ENCODE results near the gene ERC1. TPM values are rescaled to one million over a fixed set of nuclear protein-coding genes. Genes with fewer than 3 reads are reported as not detected.
A peak's percentile ranks its signal among the peaks of the same experiment; 100 is the strongest.

The ERC1 gene
- total and polyA plus RNA-seq, 2 donors (not counting 1 experiment from before 2014, with no cell fraction given): 19.7 to 34.5 TPM

GRCh38 chr12:1297206-1297605, 306.2 kb downstream of the ERC1 start:
- Histone ChIP-seq H3K9me3 (ENCODE audit: control insufficient read depth, insufficient read depth, low read depth, low read length) (no peaks in the 10 kb centered on the region), H3K9ac (ENCODE audit: insufficient read depth, low read length) (no peak overlapping the region), H4K20me1 (ENCODE audit: control insufficient read depth, extremely low read depth, insufficient read depth, low read length) (no peaks in the 10 kb centered on the region), H3K27me3 (ENCODE audit: control insufficient read depth, insufficient read depth, low read length) (no peaks in the 10 kb centered on the region), H3K4me2 (ENCODE audit: extremely low read depth, insufficient read depth, low read length) (no peak overlapping the region), H3K27ac (ENCODE audit: insufficient read depth, low read length) (no peak overlapping the region), H2AFZ (ENCODE audit: low read length) (no peak overlapping the region), H3K4me3 (replicated peaks in 1 of 4; ENCODE audit: control extremely low read depth in 1 of 4, insufficient read depth in 1 of 4, low read depth in 3 of 4, low read length in 4 of 4) (no peak overlapping the region), H3K79me2 (ENCODE audit: control insufficient read depth, insufficient read depth, low read length) (no peaks in the 10 kb centered on the region), H3K4me1 (ENCODE audit: control insufficient read depth, extremely low read depth, insufficient read depth, low read length) (no peaks in the 10 kb centered on the region), H3K36me3 (ENCODE audit: control insufficient read depth, insufficient read depth, low read length) (no peaks in the 10 kb centered on the region)
- DNase-seq (ENCODE audit: low read depth in 2 of 2): peak in 1 of 2 donors; percentile 89
- TF ChIP-seq EZH2 (IDR thresholded peaks at IDR 0.05; ENCODE audit: low read length, missing control alignments): no peak
- TF ChIP-seq CTCF (conservative IDR thresholded peaks at IDR 0.05 in 1 of 2, IDR thresholded peaks at IDR 0.05 in 1 of 2; ENCODE audit: low read depth in 1 of 2, low read length in 2 of 2): no peak

GRCh38 chr12:1297639-1298175, 306.7 kb downstream of the ERC1 start:
- Histone ChIP-seq H3K27ac (ENCODE audit: insufficient read depth, low read length) (no peak overlapping the region), H3K79me2 (ENCODE audit: control insufficient read depth, insufficient read depth, low read length) (no peaks in the 10 kb centered on the region), H3K4me1 (ENCODE audit: control insufficient read depth, extremely low read depth, insufficient read depth, low read length) (no peaks in the 10 kb centered on the region), H3K4me2 (ENCODE audit: extremely low read depth, insufficient read depth, low read length) (no peak overlapping the region), H3K36me3 (ENCODE audit: control insufficient read depth, insufficient read depth, low read length) (no peaks in the 10 kb centered on the region), H3K4me3 (replicated peaks in 1 of 4; ENCODE audit: control extremely low read depth in 1 of 4, insufficient read depth in 1 of 4, low read depth in 3 of 4, low read length in 4 of 4) (no peak overlapping the region), H2AFZ (ENCODE audit: low read length) (no peak overlapping the region), H3K27me3 (ENCODE audit: control insufficient read depth, insufficient read depth, low read length) (no peaks in the 10 kb centered on the region), H4K20me1 (ENCODE audit: control insufficient read depth, extremely low read depth, insufficient read depth, low read length) (no peaks in the 10 kb centered on the region), H3K9me3 (ENCODE audit: control insufficient read depth, insufficient read depth, low read depth, low read length) (no peaks in the 10 kb centered on the region), H3K9ac (ENCODE audit: insufficient read depth, low read length) (no peak overlapping the region)
- TF ChIP-seq CTCF (conservative IDR thresholded peaks at IDR 0.05 in 1 of 2, IDR thresholded peaks at IDR 0.05 in 1 of 2; ENCODE audit: low read depth in 1 of 2, low read length in 2 of 2) (no peak), EZH2 (IDR thresholded peaks at IDR 0.05; ENCODE audit: low read length, missing control alignments) (no peak)
- DNase-seq (ENCODE audit: low read depth in 2 of 2): peak in 1 of 2 donors; percentile 51

- Histone ChIP-seq H3K4me1 (ENCODE audit: control insufficient read depth, extremely low read depth, insufficient read depth, low read length) (no peaks in the 10 kb centered on the region), H3K36me3 (ENCODE audit: control insufficient read depth, insufficient read depth, low read length) (no peaks in the 10 kb centered on the region)
- no peak for DNase-seq (ENCODE audit: low read depth in 2 of 2)
Measured at GRCh38 chr12:1300460-1300859, 309.4 kb downstream of the ERC1 start.

More at GRCh38 chr12:1300460-1300859, 309.4 kb downstream of the ERC1 start:
- H3K4me2 ChIP-seq (ENCODE audit: extremely low read depth, insufficient read depth, low read length): no peak overlapping the region
- H3K27me3 ChIP-seq (ENCODE audit: control insufficient read depth, insufficient read depth, low read length): no peaks in the 10 kb centered on the region
- H3K79me2 ChIP-seq (ENCODE audit: control insufficient read depth, insufficient read depth, low read length): no peaks in the 10 kb centered on the region
- no peak for TF ChIP-seq EZH2 (IDR thresholded peaks at IDR 0.05; ENCODE audit: low read length, missing control alignments)
- TF ChIP-seq CTCF (conservative IDR thresholded peaks at IDR 0.05 in 1 of 2, IDR thresholded peaks at IDR 0.05 in 1 of 2; ENCODE audit: low read depth in 1 of 2, low read length in 2 of 2): no peak
- H3K27ac ChIP-seq (ENCODE audit: insufficient read depth, low read length): no peak overlapping the region
- no peak overlapping the region for H2AFZ ChIP-seq (ENCODE audit: low read length)
- no peak overlapping the region for H3K4me3 ChIP-seq (replicated peaks in 1 of 4; ENCODE audit: control extremely low read depth in 1 of 4, insufficient read depth in 1 of 4, low read depth in 3 of 4, low read length in 4 of 4)
- H4K20me1 ChIP-seq (ENCODE audit: control insufficient read depth, extremely low read depth, insufficient read depth, low read length): no peaks in the 10 kb centered on the region
- H3K9me3 ChIP-seq (ENCODE audit: control insufficient read depth, insufficient read depth, low read depth, low read length): no peaks in the 10 kb centered on the region
- no peak overlapping the region for H3K9ac ChIP-seq (ENCODE audit: insufficient read depth, low read length)
